ENCODE measurements around the gene SORL1. TPM values are rescaled to one million over a fixed set of nuclear protein-coding genes. Genes with fewer than 3 reads are reported as not detected.

Gene SORL1
- total and polyA plus RNA-seq, 2 of the 13 experiments (the other 11 are each of a cell fraction or from before 2014, with no cell fraction given) = 21.3 to 148 TPM

DNA sequence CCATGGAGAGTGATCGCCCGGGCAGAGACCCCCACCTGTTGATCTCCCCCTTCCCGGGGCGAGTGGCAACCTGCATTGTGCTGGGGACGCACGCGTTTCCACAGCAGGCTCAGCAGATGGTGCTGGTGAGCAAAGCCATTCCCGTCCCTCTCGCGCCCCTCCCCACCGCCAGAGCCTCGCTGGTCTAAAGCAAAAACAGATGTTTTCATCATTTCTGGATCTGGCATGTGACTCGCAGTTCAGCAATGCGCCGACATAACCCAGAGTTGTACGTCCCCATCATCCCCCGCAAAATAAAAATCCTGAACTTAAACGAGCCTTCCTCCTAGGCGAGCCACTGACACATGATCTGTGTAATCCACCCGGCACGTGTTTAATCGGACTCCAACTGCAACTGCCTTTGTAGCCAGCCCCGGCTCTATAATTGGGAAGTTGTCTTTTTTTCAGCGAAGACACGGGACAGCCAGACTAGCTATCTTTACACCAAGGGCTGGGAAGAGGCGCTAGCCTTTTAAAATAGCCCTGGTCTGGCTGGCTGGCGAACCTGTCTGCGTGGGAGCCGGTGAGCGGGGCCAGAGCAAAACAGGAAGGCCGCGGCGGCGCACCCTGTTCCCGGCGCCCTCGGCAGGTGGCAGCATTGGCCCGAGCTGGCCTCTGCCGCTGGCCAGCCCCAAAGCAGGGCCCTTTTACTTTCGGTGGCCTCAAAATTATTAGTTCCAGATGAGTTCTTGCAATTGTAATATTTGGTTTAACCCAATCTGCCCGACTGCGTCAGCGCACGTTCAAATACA, 203.6 kb downstream of the SORL1 start (continued):
- TF ChIP-seq MLX (CRISPR knock-in tag; IDR thresholded peaks at IDR 0.05) = no peak
- TF ChIP-seq SAP130 (CRISPR knock-in tag; IDR thresholded peaks at IDR 0.05; ENCODE audit: low read depth) = no peak; the same call in 1 of the 2 replicates
- no peak for TF ChIP-seq IKZF5 (CRISPR knock-in tag; IDR thresholded peaks at IDR 0.05)
- TF ChIP-seq, protein P1, sequence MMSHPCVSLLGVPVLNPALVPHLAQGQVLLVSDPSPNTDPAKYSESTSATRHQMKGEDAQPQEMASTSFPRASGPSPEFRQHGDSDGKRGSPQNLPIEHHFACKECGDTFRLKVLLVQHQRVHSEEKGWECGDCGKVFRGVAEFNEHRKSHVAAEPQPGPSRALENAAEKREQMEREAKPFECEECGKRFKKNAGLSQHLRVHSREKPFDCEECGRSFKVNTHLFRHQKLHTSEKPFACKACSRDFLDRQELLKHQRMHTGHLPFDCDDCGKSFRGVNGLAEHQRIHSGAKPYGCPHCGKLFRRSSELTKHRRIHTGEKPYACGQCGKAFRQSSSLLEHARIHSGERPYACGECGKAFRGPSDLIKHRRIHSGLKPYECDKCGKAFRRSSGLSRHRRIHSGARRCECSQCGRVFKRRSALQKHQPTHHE (CRISPR knock-in tag; IDR thresholded peaks at IDR 0.05; ENCODE audit: borderline replicate concordance) = no peak
- 0 out of 2 replicates have a peak, but pooled peaks have one; percentile 51 for TF ChIP-seq ZBTB8A (CRISPR knock-in tag; IDR thresholded peaks at IDR 0.05; ENCODE audit: borderline replicate concordance, low read depth)
- no peak for TF ChIP-seq CENPBD1 (CRISPR knock-in tag; IDR thresholded peaks at IDR 0.05; ENCODE audit: borderline replicate concordance, low read depth)
- TF ChIP-seq ATF2 (CRISPR knock-in tag; IDR thresholded peaks at IDR 0.05) = no peak
- 0 out of 2 replicates have a peak, but pooled peaks have one; percentile 11 for TF ChIP-seq ZNF816 (CRISPR knock-in tag; IDR thresholded peaks at IDR 0.05; ENCODE audit: borderline replicate concordance)
- no peak for TF ChIP-seq ZNF510 (CRISPR knock-in tag; IDR thresholded peaks at IDR 0.05; ENCODE audit: low read depth)
- TF ChIP-seq SRSF9 (IDR thresholded peaks at IDR 0.05; ENCODE audit: borderline replicate concordance, insufficient read depth, low read depth, low read length, poor library complexity, severe bottlenecking) = no peak
- TF ChIP-seq, protein P2, sequence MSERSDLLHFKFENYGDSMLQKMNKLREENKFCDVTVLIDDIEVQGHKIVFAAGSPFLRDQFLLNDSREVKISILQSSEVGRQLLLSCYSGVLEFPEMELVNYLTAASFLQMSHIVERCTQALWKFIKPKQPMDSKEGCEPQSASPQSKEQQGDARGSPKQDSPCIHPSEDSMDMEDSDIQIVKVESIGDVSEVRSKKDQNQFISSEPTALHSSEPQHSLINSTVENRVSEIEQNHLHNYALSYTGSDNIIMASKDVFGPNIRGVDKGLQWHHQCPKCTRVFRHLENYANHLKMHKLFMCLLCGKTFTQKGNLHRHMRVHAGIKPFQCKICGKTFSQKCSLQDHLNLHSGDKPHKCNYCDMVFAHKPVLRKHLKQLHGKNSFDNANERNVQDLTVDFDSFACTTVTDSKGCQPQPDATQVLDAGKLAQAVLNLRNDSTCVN (CRISPR knock-in tag; IDR thresholded peaks at IDR 0.05; ENCODE audit: borderline replicate concordance) = no peak; the same call in 1 of the 2 replicates
- 0 out of 2 replicates have a peak, but pooled peaks have one; percentile 2 for TF ChIP-seq CEBPG (CRISPR knock-in tag; IDR thresholded peaks at IDR 0.05)
- TF ChIP-seq ZEB1 (IDR thresholded peaks at IDR 0.05; ENCODE audit: insufficient replicate concordance, low read depth) = no peak
- TF ChIP-seq, protein P3, sequence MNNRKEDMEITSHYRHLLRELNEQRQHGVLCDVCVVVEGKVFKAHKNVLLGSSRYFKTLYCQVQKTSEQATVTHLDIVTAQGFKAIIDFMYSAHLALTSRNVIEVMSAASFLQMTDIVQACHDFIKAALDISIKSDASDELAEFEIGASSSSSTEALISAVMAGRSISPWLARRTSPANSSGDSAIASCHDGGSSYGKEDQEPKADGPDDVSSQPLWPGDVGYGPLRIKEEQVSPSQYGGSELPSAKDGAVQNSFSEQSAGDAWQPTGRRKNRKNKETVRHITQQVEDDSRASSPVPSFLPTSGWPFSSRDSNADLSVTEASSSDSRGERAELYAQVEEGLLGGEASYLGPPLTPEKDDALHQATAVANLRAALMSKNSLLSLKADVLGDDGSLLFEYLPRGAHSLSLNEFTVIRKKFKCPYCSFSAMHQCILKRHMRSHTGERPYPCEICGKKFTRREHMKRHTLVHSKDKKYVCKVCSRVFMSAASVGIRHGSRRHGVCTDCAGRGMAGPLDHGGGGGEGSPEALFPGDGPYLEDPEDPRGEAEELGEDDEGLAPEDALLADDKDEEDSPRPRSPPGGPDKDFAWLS (CRISPR knock-in tag; IDR thresholded peaks at IDR 0.05; ENCODE audit: borderline replicate concordance) = no peak
- no peak for TF ChIP-seq PHB2 (IDR thresholded peaks at IDR 0.05; ENCODE audit: partially characterized antibody)
- no peak for TF ChIP-seq NFIC (IDR thresholded peaks at IDR 0.05; ENCODE audit: low read length)
- 0 out of 2 replicates have a peak, but pooled peaks have one; percentile 9 for TF ChIP-seq YEATS2 (CRISPR knock-in tag; IDR thresholded peaks at IDR 0.05; ENCODE audit: borderline replicate concordance)
- no peak for TF ChIP-seq ZNF7 (CRISPR knock-in tag; IDR thresholded peaks at IDR 0.05)
- TF ChIP-seq ZNF768 (CRISPR knock-in tag; IDR thresholded peaks at IDR 0.05) = peak; percentile 27; the same call in 1 of the 2 replicates
- TF ChIP-seq ZNF10 (CRISPR knock-in tag; IDR thresholded peaks at IDR 0.05; ENCODE audit: borderline replicate concordance, low read depth) = no peak
- TF ChIP-seq SP5 (CRISPR knock-in tag; IDR thresholded peaks at IDR 0.05; ENCODE audit: borderline replicate concordance, low read depth) = no peak

Measured in HepG2 (cell line).